GM12878 (cell line): ENCODE measurements around the gene ARID5B. TPM values are rescaled to one million over a fixed set of nuclear protein-coding genes. Genes with fewer than 3 reads are reported as not detected.

Source experiments
- ATAC-seq: fragments of 200-7000 bp; cut with Tn5 transposase; 3 replicates; pipeline ENCODE4 v1.9.1; 2020; ENCODE audit warnings: mild to moderate bottlenecking, moderate library complexity
- BruUV-seq: library from RNA; stranded (reverse); fragments of 400-500 nt; replicated peaks from 2 replicates; lab custom pipeline; 2021; lab: Mats Ljungman, UMichigan
- CTCF ChIA-PET: fragments of 300-600 bp; sonication (Branson Sonifier 250); formaldehyde crosslinking; extraction: SDS; loops from one replicate; lab custom pipeline; 2021; ENCODE audit warnings: inconsistent platforms; lab: Yijun Ruan, JAX
- POLR2A ChIA-PET: fragments of 350-600 bp; formaldehyde crosslinking; extraction: SDS; loops from one replicate; lab custom pipeline; 2021; ENCODE audit warnings: inconsistent platforms; lab: Charles Lee
- RAD21 ChIA-PET: fragments of 300-600 bp; sonication (Branson Sonifier 250); formaldehyde crosslinking; loops from one replicate; lab custom pipeline; 2023; ENCODE audit warnings: antibody characterized with exemption; ENCODE audit not compliant: unreplicated experiment; lab: Charles Lee
- SMC1A ChIA-PET: fragments of 300-600 bp; sonication (Branson Sonifier 250); formaldehyde crosslinking; loops from one replicate; lab custom pipeline; 2023; ENCODE audit not compliant: unreplicated experiment, uncharacterized antibody; lab: Charles Lee
- DNase-seq: peaks from one replicate; pipeline ENCODE4 v3.0.0-alpha.2; 2011; ENCODE audit warnings: low read depth, low spot score
- FAIRE-seq: peaks from 3 replicates; lab custom pipeline; 2011; peaks lifted over from hg19 to GRCh38; lab: Jason Lieb, UNC
- H2AFZ ChIP-seq: 2 replicates; pipeline ENCODE4 v1.6.0; 2011; ENCODE audit warnings: low read depth, low read length, control low read depth; ENCODE audit not compliant: control insufficient read depth
- H3K27ac ChIP-seq: 2 replicates; pipeline ENCODE4 v1.5.1; 2011; ENCODE audit warnings: control low read depth; ENCODE audit not compliant: control insufficient read depth, insufficient read depth
- H3K27me3 ChIP-seq, 2 experiments: replicated peaks in 1 of 2; 2 replicates each; pipeline versions ENCODE4 v1.6.0 to v1.6.1; 2011; ENCODE audit warnings: low read length in 1 of 2; ENCODE audit not compliant: control insufficient read depth in 2 of 2, insufficient read depth in 2 of 2
- H3K36me3 ChIP-seq, 2 experiments: 2 replicates each; pipeline ENCODE4 v1.5.1; 2011; ENCODE audit warnings: low read length in 1 of 2; ENCODE audit not compliant: control insufficient read depth in 2 of 2, insufficient read depth in 2 of 2
- H3K4me1 ChIP-seq: 2 replicates; pipeline ENCODE4 v1.6.1; 2011; ENCODE audit warnings: mild to moderate bottlenecking, low read length, moderate library complexity, mixed read lengths; ENCODE audit not compliant: control insufficient read depth, insufficient read depth
- H3K4me2 ChIP-seq: 2 replicates; pipeline ENCODE4 v1.6.0; 2011; ENCODE audit warnings: control low read depth; ENCODE audit not compliant: control insufficient read depth, insufficient read depth
- H3K4me3 ChIP-seq: fragments of 200-600 bp; sonication (generic); 2 replicates; pipeline ENCODE4 v1.5.1; 2016
- H3K79me2 ChIP-seq: 2 replicates; pipeline ENCODE4 v1.6.0; 2011; ENCODE audit warnings: low read length; ENCODE audit not compliant: control insufficient read depth, insufficient read depth
- H3K9ac ChIP-seq: 2 replicates; pipeline ENCODE4 v1.8.0; 2011; ENCODE audit warnings: low read length, control low read depth, mixed read lengths; ENCODE audit not compliant: control insufficient read depth, insufficient read depth
- H3K9me3 ChIP-seq: replicated peaks from 3 replicates; pipeline ENCODE4 v1.5.1; 2011; ENCODE audit warnings: mild to moderate bottlenecking, low read length; ENCODE audit not compliant: control insufficient read depth, insufficient read depth
- H4K20me1 ChIP-seq: 2 replicates; pipeline ENCODE4 v1.6.0; 2011; ENCODE audit not compliant: control insufficient read depth, insufficient read depth
- BACH1 ChIP-seq: fragments of 450-650 bp; IDR thresholded peaks from 2 replicates; pipeline ENCODE4 v1.6.1; 2017; ENCODE audit warnings: mild to moderate bottlenecking, borderline replicate concordance
- IKZF1 ChIP-seq: fragments of 450-650 bp; conservative IDR thresholded peaks from 2 replicates; pipeline ENCODE4 v1.6.1; 2017; ENCODE audit warnings: antibody characterized with exemption, mild to moderate bottlenecking
- IKZF2 ChIP-seq, 2 experiments: fragments of 450-650 bp; IDR thresholded peaks; 2 replicates each; pipeline ENCODE4 v1.6.1; 2017; ENCODE audit warnings: mild to moderate bottlenecking in 2 of 2, moderate library complexity in 2 of 2
- TARDBP ChIP-seq: IDR thresholded peaks from 2 replicates; pipeline ENCODE4 v1.6.1; 2016; ENCODE audit warnings: borderline replicate concordance
- TCF12 ChIP-seq: IDR thresholded peaks from 2 replicates; pipeline ENCODE4 v1.6.1; 2011; ENCODE audit warnings: low read depth, mild to moderate bottlenecking, low read length
- in situ Hi-C: fragments of 300-500 bp; cut with MboI; formaldehyde crosslinking; loops from 9 replicates; pipeline ENCODE4 v1.14.3; 2018; ENCODE audit warnings: mixed read lengths
- intact Hi-C: fragments of 100-400 bp; cut with micrococcal nuclease; formaldehyde crosslinking; loops from one replicate; pipeline ENCODE4 v1.14.2; 2022; ENCODE audit not compliant: unreplicated experiment
- polyA plus RNA-seq, 11 experiments: library from polyadenylated mRNA; depleted of rRNA in 4 of 11; unstranded in 6 of 11; stranded (reverse) in 5 of 11; fragments of >200 nt; fragmentation: Nextera tagmentation in 4 of 11; fragmentation: Illumina TruSeq in 1 of 11; extraction: Ambion mirVana in 4 of 11; extraction: Trizol in 1 of 11; gene quantifications; 1 replicate in 1 of 11; 2 replicates in 10 of 11; pipeline versions ENCODE4 v1.2.1 to v1.2.3, GENCODE V29; 2011 to 2016; ENCODE audit warnings: inconsistent platforms in 2 of 11, missing spikeins in 2 of 11, low read depth in 1 of 11
- total RNA-seq, 4 experiments: library from RNA; depleted of rRNA in 3 of 4; stranded (reverse); fragments of >200 nt in 3 of 4; fragmentation: Illumina TruSeq in 1 of 4; extraction: Trizol in 1 of 4; gene quantifications; 2 replicates each; pipeline versions ENCODE4 v1.2.1 to v1.2.3, GENCODE V29; 2013 to 2021

ARID5B gene
- total and polyA plus RNA-seq, 10 of the 15 experiments (the other 5 are each of a cell fraction or from before 2014, with no cell fraction given) = 2.7 to 8.5 (median 6.1) TPM

GRCh38 chr10:62108759-62109586, 207.5 kb downstream of the ARID5B start:
- SMC1A ChIA-PET = interaction anchor here (0.6 to 2.6 kb wide), 8 partner anchors 19 to 171 kb away, joined by 3 to 8 read pairs (median 3); no protein-coding TSS in a partner anchor
- 0 out of 2 replicates have a peak, but pooled peaks have one; percentile 23 for TF ChIP-seq TCF12
- no peak for TF ChIP-seq IKZF2 (IDR thresholded peaks at IDR 0.05)
- TF ChIP-seq BACH1 = no peak
- TF ChIP-seq TARDBP = no peak
- TF ChIP-seq IKZF1 = no peak
- Histone ChIP-seq H3K27me3 (no peaks in the 10 kb centered on the region), H3K4me3 (no peak overlapping the region), H4K20me1 (no peaks in the 10 kb centered on the region), H3K4me1 (peaks cover 38% of the 10 kb centered on the region), H3K79me2 (no peaks in the 10 kb centered on the region), H3K27ac (peak overlapping the region; percentile 69), H2AFZ (no peak overlapping the region; the same call in 1 of the 2 replicates), H3K9ac (no peak overlapping the region), H3K9me3 (no peaks in the 10 kb centered on the region), H3K4me2 (peak overlapping the region; percentile 36; the same call in 1 of the 2 replicates), H3K36me3 (no peaks in the 10 kb centered on the region)
- POLR2A ChIA-PET = no interaction called here
- ATAC-seq = peak; percentile 48
- no peak for DNase-seq
- CTCF ChIA-PET = interaction anchor here (1.7 to 2.1 kb wide), 2 partner anchors 59 to 70 kb away, joined by 4 to 8 read pairs; no protein-coding TSS in a partner anchor
- in situ Hi-C loops = no loop called here
- BruUV-seq = no TSS peak
- FAIRE-seq = no peak
- intact Hi-C loops = loop anchor here (2.0 to 5.0 kb wide), 2 partner anchors 58 kb away; no protein-coding TSS in a partner anchor
- RAD21 ChIA-PET = interaction anchor here (1.2 kb wide), 1 partner anchor 136 kb away, joined by 3 read pairs; no protein-coding TSS in a partner anchor
